ENCODE data around the gene STK17A.
"Not testable (repeated sequence)": the region's sequence is repeated elsewhere in the genome, so short reads cannot be mapped to it uniquely, and the experiment has no call there.

The STK17A gene

GRCh38 chr7:43569424-43569823, 13.5 kb upstream of the STK17A start:
- DNase-seq: no peak

- no peak for DNase-seq
Observed at GRCh38 chr7:43570688-43571365, 12.1 kb upstream of the STK17A start.

GRCh38 chr7:43572516-43573049, 10.3 kb upstream of the STK17A start:
- DNase-seq: peak in 1 of 2 experiments; percentile 41

DNA sequence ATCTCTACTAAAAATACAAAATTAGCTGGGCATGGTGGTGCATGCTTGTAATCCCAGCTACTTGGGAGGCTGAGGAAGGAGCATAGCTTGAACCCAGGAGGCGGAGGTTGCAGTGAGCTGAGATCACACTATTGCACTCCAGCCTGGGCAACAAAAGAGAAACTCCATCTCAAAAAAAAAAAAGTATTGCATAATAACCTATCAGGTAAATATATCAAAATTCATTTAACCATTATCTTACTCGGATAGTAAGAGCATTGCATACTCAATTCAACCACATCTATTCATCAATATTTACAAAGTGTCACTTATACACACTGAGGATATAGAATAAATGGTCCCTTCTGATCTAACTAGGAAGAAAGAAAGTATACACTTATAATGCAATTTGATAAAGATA, 9.1 kb upstream of the STK17A start:
- not testable (repeated sequence) for DNase-seq

DNA sequence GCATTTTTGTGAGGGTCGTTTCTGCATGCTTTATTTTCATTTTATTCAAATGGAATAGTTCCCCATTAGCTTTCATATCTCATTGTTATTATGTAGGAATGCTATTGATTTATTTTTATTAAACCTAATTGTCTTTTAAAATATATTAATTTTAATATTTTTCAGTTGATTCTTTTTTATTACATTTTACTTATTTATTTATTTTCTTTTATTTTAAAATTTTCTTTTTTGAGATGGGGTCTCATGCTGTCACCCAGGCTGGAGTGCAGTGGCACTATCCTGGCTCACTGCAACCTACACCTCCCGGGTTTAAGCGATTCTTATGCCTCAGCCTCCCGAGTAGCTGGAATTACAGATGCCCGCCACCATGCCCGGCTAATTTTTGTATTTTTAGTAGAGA, 7.4 kb upstream of the STK17A start:
- no peak for DNase-seq

DNA sequence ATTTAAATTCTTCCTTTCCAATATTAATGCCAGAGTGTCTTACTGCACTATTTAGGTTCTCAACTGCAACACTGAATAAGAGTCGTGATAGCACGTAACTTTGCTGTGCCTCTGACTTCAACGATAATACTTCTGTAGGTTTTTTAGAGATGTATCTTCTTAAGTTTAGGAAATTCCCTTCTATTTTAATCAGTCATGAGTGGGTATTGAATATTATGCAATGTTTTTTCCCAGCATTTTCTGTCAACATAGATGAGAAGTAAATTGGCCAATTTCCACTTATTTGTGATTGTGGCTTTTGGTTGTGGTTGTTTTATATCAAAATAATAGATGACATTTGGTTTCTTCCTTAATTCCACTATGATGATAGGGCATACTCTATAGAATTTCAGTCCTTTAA, 6.7 kb upstream of the STK17A start:
- no peak for DNase-seq

DNA sequence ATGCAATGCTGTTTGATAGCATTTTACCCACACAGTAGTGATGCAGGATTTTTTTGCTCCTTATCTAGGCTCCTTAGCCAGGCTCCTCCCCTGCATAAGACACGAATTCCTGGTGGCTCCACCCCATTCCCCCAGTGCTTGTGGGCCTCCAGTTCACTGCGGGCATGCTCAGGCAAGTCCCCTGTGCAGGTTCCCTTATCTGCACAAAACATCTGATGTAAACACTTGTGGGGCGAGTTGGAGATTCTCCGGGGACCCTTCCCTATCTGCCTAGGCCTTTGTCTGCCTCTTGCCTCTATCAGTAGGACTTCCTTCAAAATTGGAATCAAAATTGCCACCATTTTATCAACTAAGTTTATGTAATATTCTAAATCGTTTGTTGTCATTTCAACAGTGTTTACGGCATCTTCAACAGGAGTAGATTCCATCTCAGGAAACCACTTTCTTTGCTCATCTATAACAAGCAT, 5.4 kb upstream of the STK17A start:
- no peak for DNase-seq

GRCh38 chr7:43583424-43584194, 701 bp downstream of the STK17A start:
- peak; percentile 63 to 72 for DNase-seq

- peak; percentile 27 to 37 for DNase-seq
Observed at GRCh38 chr7:43584195-43584586, 1.3 kb downstream of the STK17A start.

DNA sequence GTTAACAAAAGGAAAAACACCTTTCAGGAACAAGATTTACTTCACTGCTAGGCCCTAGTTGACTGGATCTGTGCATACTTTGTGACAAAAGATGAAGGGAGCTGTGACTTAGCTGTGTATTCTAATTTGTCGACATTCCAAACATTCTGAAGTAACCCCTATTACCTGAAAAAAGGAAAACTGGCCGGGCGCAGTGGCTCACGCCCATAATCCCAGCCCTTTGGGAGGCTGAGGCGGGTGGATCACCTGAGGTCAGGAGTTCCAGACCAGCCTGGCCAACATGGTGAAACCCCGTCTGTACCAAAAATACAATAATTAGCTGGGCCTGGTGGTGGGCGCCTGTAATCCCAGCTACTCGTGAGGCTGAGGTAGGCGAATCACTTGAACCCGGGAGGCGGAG, 1.8 kb downstream of the STK17A start:
- not testable (repeated sequence) for DNase-seq

DNA sequence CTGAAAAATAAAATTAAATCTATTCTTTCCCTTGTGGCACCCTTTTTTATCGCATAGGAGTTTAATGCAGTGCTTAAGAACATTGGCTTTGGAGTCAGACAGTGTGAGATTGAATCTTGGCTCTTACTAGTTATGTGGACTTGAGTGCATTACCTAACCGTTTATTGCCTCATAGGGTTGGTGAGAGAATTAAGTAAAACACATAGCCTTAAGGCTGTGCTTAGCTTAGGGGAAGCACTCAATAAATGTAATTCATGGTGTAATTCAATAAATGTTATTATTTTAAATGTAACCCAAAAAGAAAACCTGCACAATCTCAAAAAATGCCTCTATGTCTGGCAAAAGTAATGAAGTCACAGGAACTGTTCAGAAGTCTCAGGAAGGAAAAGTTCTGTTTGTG, 2.7 kb downstream of the STK17A start:
- no peak for DNase-seq

DNA sequence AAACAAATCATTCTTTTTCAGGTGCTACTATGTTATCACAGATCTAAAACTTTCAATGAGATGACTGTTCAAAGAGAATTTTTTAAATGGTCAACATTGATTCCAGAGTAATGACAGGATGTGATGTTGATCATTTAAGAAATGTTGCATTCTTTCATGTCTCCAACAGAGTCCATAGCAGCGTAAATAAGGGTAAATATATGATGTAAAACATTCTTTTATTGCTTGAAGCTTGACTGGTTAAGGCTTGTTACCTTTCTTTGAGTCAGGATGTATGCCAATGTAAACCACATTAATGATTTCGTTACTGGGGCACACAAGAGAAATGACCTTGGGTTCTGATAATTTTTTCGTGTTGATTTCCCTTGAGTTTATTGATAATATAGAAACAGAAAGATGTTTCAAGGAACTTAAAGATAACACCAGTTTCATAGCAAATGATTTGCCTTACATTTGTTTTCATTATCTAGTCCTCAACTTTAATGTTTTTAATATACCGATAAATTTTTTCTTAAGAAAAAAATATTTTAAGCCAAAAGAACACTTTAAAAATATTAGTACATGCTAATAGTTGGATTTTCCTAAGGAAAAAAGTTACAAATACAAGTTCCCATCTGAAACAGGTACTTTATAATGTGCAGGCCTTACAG, 3.5 kb downstream of the STK17A start:
- DNase-seq: no peak

- DNase-seq: no peak
Observed at GRCh38 chr7:43588477-43589132, 5.7 kb downstream of the STK17A start.

- DNase-seq: no peak
Observed at GRCh38 chr7:43589133-43589478, 6.2 kb downstream of the STK17A start.

DNA sequence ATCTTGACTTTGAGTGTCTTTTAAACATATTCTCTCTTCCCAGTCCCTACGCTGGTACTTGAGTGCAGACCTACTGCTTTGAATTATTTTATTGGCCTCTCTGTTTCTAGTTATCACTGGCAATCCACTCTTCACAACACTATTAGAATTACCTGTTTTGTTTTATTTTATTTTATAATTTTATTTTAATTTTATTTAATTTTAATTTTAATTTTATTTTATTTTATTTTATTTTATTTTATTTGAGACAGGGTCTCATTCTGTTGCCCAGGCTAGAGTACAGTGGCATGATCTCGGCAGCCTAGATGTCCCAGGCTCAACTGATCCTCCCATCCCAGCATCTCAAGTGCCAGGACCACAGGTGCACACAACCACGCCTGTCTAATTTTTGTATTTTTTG, 6.8 kb downstream of the STK17A start:
- DNase-seq: no peak

GRCh38 chr7:43590862-43591557, 8.1 kb downstream of the STK17A start:
- peak in 1 of 2 experiments; percentile 56 for DNase-seq

DNA sequence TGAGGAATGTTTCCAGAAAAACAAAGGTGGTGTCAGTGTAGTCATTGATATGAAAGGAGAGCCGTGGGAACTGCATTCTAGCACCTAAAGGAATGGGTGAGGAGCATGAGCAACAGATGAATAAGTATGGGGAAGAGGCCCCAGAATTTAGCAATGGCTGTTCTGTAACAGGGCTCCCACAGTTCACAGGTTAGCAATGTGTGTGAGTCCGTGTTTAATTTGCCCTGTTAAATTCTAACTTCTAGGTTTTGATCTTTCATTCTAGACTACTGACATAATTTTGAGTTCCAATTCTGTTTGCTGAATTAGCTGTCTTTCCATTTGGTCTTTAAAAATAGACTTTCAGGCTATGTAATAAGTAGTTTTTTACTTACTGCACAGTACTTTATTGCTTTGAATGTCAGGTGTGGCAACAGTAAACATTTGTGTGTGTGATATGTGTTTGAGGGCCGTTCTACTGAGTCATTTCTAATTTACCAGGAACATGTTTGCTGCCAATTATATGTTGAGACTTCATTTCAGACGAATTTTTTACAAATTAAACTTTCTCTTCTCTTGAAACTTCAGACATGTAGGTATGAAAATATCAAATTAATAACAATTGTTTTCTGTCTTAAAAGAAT, 8.8 kb downstream of the STK17A start:
- DNase-seq: no peak

- DNase-seq: no peak
Observed at GRCh38 chr7:43592326-43592725, 9.4 kb downstream of the STK17A start.

GRCh38 chr7:43593010-43593409, 10.1 kb downstream of the STK17A start:
- no peak for DNase-seq

- no peak for DNase-seq
Observed at GRCh38 chr7:43594020-43594419, 11.1 kb downstream of the STK17A start.

GRCh38 chr7:43596426-43596825, 13.5 kb downstream of the STK17A start:
- not testable (repeated sequence) for DNase-seq

DNA sequence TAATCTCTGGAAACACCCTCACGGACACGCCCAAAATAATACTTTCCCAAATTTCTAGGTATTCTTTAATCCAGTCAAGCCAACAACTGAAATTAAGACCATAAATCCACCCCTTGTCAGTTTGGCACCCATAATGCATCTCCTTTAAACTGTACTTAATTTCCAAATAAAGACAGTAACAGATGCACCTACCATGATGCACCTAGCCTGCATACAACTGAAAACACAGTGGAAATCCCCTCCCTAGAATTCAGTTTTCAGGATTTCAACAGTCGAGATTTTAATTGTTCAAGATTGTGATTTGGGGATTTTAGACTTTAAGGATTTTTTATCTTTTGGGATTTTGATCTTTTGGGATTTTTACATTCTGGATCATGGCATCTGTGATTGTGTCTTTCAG, 17.1 kb downstream of the STK17A start:
- no peak for DNase-seq

Measured in activated CD4-positive, alpha-beta T cell treated with anti-CD3 and anti-CD28 coated beads, Interleukin-2, amount 50 U/mL, for 48 hours (primary cell).